Nephron progenitor cell (in vitro differentiated cells): ENCODE data around the gene SBNO2.

Source experiments
- DNase-seq: peaks from one replicate; pipeline ENCODE4 v3.0.0; 2021
- H3K27ac Mint-ChIP-seq: 2 replicates; pipeline ENCODE4 v1.8.0; 2021; ENCODE audit warnings: mild to moderate bottlenecking, moderate library complexity, mixed read lengths
- H3K27me3 Mint-ChIP-seq: 2 replicates; pipeline ENCODE4 v1.8.0; 2021; ENCODE audit warnings: mild to moderate bottlenecking, low read depth, mixed read lengths; ENCODE audit not compliant: poor library complexity
- H3K36me3 Mint-ChIP-seq: 2 replicates; pipeline ENCODE4 v1.8.0; 2021; ENCODE audit warnings: low read depth, mixed read lengths
- H3K4me1 Mint-ChIP-seq: 2 replicates; pipeline ENCODE4 v1.8.0; 2021; ENCODE audit warnings: mixed read lengths
- H3K4me3 Mint-ChIP-seq: 2 replicates; pipeline ENCODE4 v1.8.0; 2021; ENCODE audit warnings: mild to moderate bottlenecking, moderate library complexity, mixed read lengths
- H3K9me3 Mint-ChIP-seq: 2 replicates; pipeline ENCODE4 v1.8.0; 2021; ENCODE audit warnings: mild to moderate bottlenecking, moderate library complexity, mixed read lengths
- CTCF ChIP-seq: fragments of 200-600 bp; sonication (generic); IDR thresholded peaks from 2 replicates; pipeline ENCODE4 v1.5.0; 2021; ENCODE audit warnings: antibody characterized with exemption

The SBNO2 gene

GRCh38 chr19:1136621-1137317, 37.3 kb downstream of the SBNO2 start:
- Mint-ChIP-seq H3K27ac (peak overlapping the region; percentile 78), H3K27me3 (no peaks in the 10 kb centered on the region), H3K36me3 (peaks cover 28% of the 10 kb centered on the region)

GRCh38 chr19:1136201-1136600, 37.9 kb downstream of the SBNO2 start:
- no peak for TF ChIP-seq CTCF
- Mint-ChIP-seq H3K27ac (no peak overlapping the region), H3K9me3 (no peaks in the 10 kb centered on the region), H3K4me3 (no peak overlapping the region), H3K4me1 (peaks cover 11% of the 10 kb centered on the region), H3K27me3 (no peaks in the 10 kb centered on the region), H3K36me3 (peaks cover 24% of the 10 kb centered on the region)
- DNase-seq = no peak

More at GRCh38 chr19:1136621-1137317, 37.3 kb downstream of the SBNO2 start:
- Mint-ChIP-seq H3K4me3 (no peak overlapping the region), H3K4me1 (peaks cover 5% of the 10 kb centered on the region), H3K9me3 (peaks cover 1% of the 10 kb centered on the region)
- TF ChIP-seq CTCF = no peak
- DNase-seq = no peak

GRCh38 chr19:1135454-1135853, 38.6 kb downstream of the SBNO2 start:
- H3K4me3 Mint-ChIP-seq = no peak overlapping the region
- H3K27me3 Mint-ChIP-seq = no peaks in the 10 kb centered on the region
- TF ChIP-seq CTCF = no peak

GRCh38 chr19:1134431-1134830, 39.6 kb downstream of the SBNO2 start:
- peaks cover 11% of the 10 kb centered on the region for H3K4me1 Mint-ChIP-seq
- no peak for TF ChIP-seq CTCF
- H3K27me3 Mint-ChIP-seq = no peaks in the 10 kb centered on the region
- H3K9me3 Mint-ChIP-seq = no peaks in the 10 kb centered on the region
- H3K27ac Mint-ChIP-seq = no peak overlapping the region
- no peak overlapping the region for H3K4me3 Mint-ChIP-seq
- H3K36me3 Mint-ChIP-seq = peaks cover 10% of the 10 kb centered on the region
- DNase-seq = no peak

More at GRCh38 chr19:1135454-1135853, 38.6 kb downstream of the SBNO2 start:
- no peak overlapping the region for H3K27ac Mint-ChIP-seq
- peaks cover 17% of the 10 kb centered on the region for H3K36me3 Mint-ChIP-seq
- DNase-seq = no peak
- peaks cover 11% of the 10 kb centered on the region for H3K4me1 Mint-ChIP-seq
- H3K9me3 Mint-ChIP-seq = no peaks in the 10 kb centered on the region

- TF ChIP-seq CTCF = no peak
- DNase-seq = no peak
- H3K9me3 Mint-ChIP-seq = no peaks in the 10 kb centered on the region
These were observed 40.6 kb downstream of the SBNO2 start for GRCh38 chr19:1133471-1133929.

More at GRCh38 chr19:1133471-1133929, 40.6 kb downstream of the SBNO2 start:
- H3K27me3 Mint-ChIP-seq = no peaks in the 10 kb centered on the region
- peak overlapping the region; percentile 23 for H3K4me3 Mint-ChIP-seq
- peaks cover under 1% of the 10 kb centered on the region for H3K36me3 Mint-ChIP-seq
- H3K4me1 Mint-ChIP-seq = peaks cover 11% of the 10 kb centered on the region
- H3K27ac Mint-ChIP-seq = no peak overlapping the region
